Mammary epithelial cell (primary cell): Measurements from ENCODE around the gene UBASH3A.

ENCODE experiments used
- CTCF ChIP-seq, 2 donors: IDR thresholded peaks in 1 of 2; conservative IDR thresholded peaks in 1 of 2; 2 replicates each; pipeline ENCODE4 v1.5.1; 2011 to 2012; ENCODE audit warnings: inconsistent platforms in 2 of 2, low read length in 2 of 2, mild to moderate bottlenecking in 2 of 2, control low read depth in 1 of 2, low read depth in 1 of 2; ENCODE audit not compliant: insufficient read depth in 1 of 2; ENCODE audit errors: extremely low read depth in 1 of 2
- EZH2 ChIP-seq: IDR thresholded peaks from 2 replicates; pipeline ENCODE4 v1.6.1; 2012; ENCODE audit warnings: low read length, inconsistent platforms, borderline replicate concordance

- TF ChIP-seq CTCF (conservative IDR thresholded peaks at IDR 0.05 in 1 of 2, IDR thresholded peaks at IDR 0.05 in 1 of 2; ENCODE audit: extremely low read depth in 1 of 2, insufficient read depth in 1 of 2, low read depth in 1 of 2, low read length in 2 of 2) = no peak
- TF ChIP-seq EZH2 = no peak
These were observed 92.6 kb downstream of the UBASH3A start, which contains the start of gene RSPH1 for GRCh38 chr21:42496120-42496838.
